Measurements from ENCODE around the gene HDAC9.

DNA sequence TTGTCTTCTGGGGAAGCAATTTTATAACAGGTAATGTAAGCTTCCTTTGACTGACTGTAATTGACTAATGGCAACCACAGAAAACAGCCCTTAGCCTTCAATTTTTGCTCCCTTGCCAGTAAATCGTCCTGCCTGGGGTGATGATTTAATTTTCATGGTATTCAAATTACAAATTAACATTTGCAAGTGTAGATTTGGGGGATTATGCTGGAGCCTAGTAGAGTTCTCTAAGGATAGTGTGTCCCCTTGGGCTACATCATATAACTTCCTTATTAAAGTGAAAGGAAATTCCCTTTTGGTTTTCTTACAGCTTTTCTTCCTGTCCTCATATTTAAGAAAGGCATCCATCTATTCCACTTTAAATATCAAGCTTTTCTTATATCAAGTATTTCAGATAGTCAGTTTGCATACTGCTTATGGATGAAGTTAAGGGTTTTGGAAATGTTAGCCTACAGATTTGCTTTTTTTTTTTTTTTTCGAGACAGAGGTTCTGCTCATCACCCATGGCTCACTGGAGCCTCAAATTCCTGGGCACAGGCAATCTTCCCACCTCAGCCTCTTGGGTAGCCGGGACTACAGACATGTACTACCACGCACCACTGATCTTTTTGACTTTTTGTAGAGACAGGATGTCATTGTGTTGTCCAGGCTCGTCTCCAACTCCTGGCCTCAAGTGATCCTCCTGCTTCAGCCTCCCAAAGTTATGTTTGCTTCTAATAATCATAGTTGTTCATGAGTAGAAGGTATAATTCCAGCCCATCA lies 35.9 kb upstream of the HDAC9 start:
- TF ChIP-seq EZH2 (IDR thresholded peaks at IDR 0.05; ENCODE audit: low read length, missing control alignments), result no peak
- no peak for TF ChIP-seq CTCF (conservative IDR thresholded peaks at IDR 0.05 in 1 of 2, IDR thresholded peaks at IDR 0.05 in 1 of 2; ENCODE audit: low read depth in 1 of 2, low read length in 2 of 2)

Measured in fibroblast of lung (primary cell).